ENCODE results near the gene ARNT2. TPM values are rescaled to one million over a fixed set of nuclear protein-coding genes. Genes with fewer than 3 reads are reported as not detected.

ARNT2 gene
- total RNA-seq, 2 experiments from 2014 or later = not detected

GRCh38 chr15:80565398-80565797, 161.2 kb downstream of the ARNT2 start:
- no peak overlapping the region for H3K27ac ChIP-seq (ENCODE audit: low read depth, low read length, poor library complexity, severe bottlenecking)
- TF ChIP-seq EZH2phosphoT487 (IDR thresholded peaks at IDR 0.05; ENCODE audit: borderline replicate concordance, low read depth, low read length) (no peak), CTCF (conservative IDR thresholded peaks at IDR 0.05; ENCODE audit: low read length) (no peak)

GRCh38 chr15:80565988-80566387, 161.8 kb downstream of the ARNT2 start:
- BruUV-seq (replicated peaks) = no TSS peak
- POLR2A ChIA-PET = interaction anchor here (0.6 kb wide), 1 partner anchor 8 kb away, joined by 4 read pairs; no protein-coding TSS in a partner anchor
- Histone ChIP-seq H3K9me2 (ENCODE audit: insufficient read depth, low read length) (no peaks in the 10 kb centered on the region), H3K79me2 (ENCODE audit: insufficient read depth, low read depth, low read length) (no peaks in the 10 kb centered on the region), H3K4me2 (ENCODE audit: low read length) (no peak overlapping the region), H3K9me3 (ENCODE audit: low read length) (no peaks in the 10 kb centered on the region), H3K27ac (ENCODE audit: low read depth, low read length, poor library complexity, severe bottlenecking) (no peak overlapping the region), H4K20me1 (ENCODE audit: insufficient read depth, low read length) (no peaks in the 10 kb centered on the region), H3K4me1 (ENCODE audit: insufficient read depth, low read length, poor library complexity, severe bottlenecking) (no peaks in the 10 kb centered on the region), H2AFZ (ENCODE audit: low read length) (no peak overlapping the region), H3K36me3 (ENCODE audit: insufficient read depth, low read length) (no peaks in the 10 kb centered on the region), H3K4me3 (ENCODE audit: low read depth, low read length, poor library complexity, severe bottlenecking) (no peak overlapping the region)
- no peak for DNase-seq (ENCODE audit: low spot score)
- intact Hi-C loops (cut with micrococcal nuclease; ENCODE audit: unreplicated experiment) = loop anchor here (5.0 to 10.0 kb wide), 2 partner anchors 209 to 406 kb away; partner anchors contain the start of gene CEMIP
- TF ChIP-seq CTCF (conservative IDR thresholded peaks at IDR 0.05; ENCODE audit: low read length) = no peak
- no peak for TF ChIP-seq EZH2phosphoT487 (IDR thresholded peaks at IDR 0.05; ENCODE audit: borderline replicate concordance, low read depth, low read length)
- CTCF ChIA-PET (ENCODE audit: unreplicated experiment) = no interaction called here

More at GRCh38 chr15:80565398-80565797, 161.2 kb downstream of the ARNT2 start:
- no peak overlapping the region for H3K4me3 ChIP-seq (ENCODE audit: low read depth, low read length, poor library complexity, severe bottlenecking)
- H2AFZ ChIP-seq (ENCODE audit: low read length) = no peak overlapping the region
- H3K4me1 ChIP-seq (ENCODE audit: insufficient read depth, low read length, poor library complexity, severe bottlenecking) = no peaks in the 10 kb centered on the region
- intact Hi-C loops (cut with micrococcal nuclease; ENCODE audit: unreplicated experiment) = loop anchor here (5.0 to 10.0 kb wide), 2 partner anchors 209 to 407 kb away; partner anchors contain the start of gene CEMIP
- no TSS peak for BruUV-seq (replicated peaks)
- no peaks in the 10 kb centered on the region for H4K20me1 ChIP-seq (ENCODE audit: insufficient read depth, low read length)
- no peaks in the 10 kb centered on the region for H3K9me3 ChIP-seq (ENCODE audit: low read length)
- H3K4me2 ChIP-seq (ENCODE audit: low read length) = no peak overlapping the region
- DNase-seq (ENCODE audit: low spot score) = no peak
- ChIA-PET POLR2A (no interaction called here), CTCF (ENCODE audit: unreplicated experiment) (no interaction called here)
- H3K79me2 ChIP-seq (ENCODE audit: insufficient read depth, low read depth, low read length) = no peaks in the 10 kb centered on the region
- H3K36me3 ChIP-seq (ENCODE audit: insufficient read depth, low read length) = no peaks in the 10 kb centered on the region
- no peaks in the 10 kb centered on the region for H3K9me2 ChIP-seq (ENCODE audit: insufficient read depth, low read length)

- CTCF ChIA-PET (ENCODE audit: unreplicated experiment) = no interaction called here
- no TSS peak for BruUV-seq (replicated peaks)
Observed at GRCh38 chr15:80567721-80568157, 163.6 kb downstream of the ARNT2 start.

More at GRCh38 chr15:80567721-80568157, 163.6 kb downstream of the ARNT2 start:
- no peaks in the 10 kb centered on the region for H3K36me3 ChIP-seq (ENCODE audit: insufficient read depth, low read length)
- no peaks in the 10 kb centered on the region for H4K20me1 ChIP-seq (ENCODE audit: insufficient read depth, low read length)
- intact Hi-C loops (cut with micrococcal nuclease; ENCODE audit: unreplicated experiment) = loop anchor here (5.0 to 10.0 kb wide), 2 partner anchors 207 to 405 kb away; partner anchors contain the start of gene CEMIP
- TF ChIP-seq CTCF (conservative IDR thresholded peaks at IDR 0.05; ENCODE audit: low read length) = peak; percentile 74
- no peak for TF ChIP-seq EZH2phosphoT487 (IDR thresholded peaks at IDR 0.05; ENCODE audit: borderline replicate concordance, low read depth, low read length)
- H3K79me2 ChIP-seq (ENCODE audit: insufficient read depth, low read depth, low read length) = no peaks in the 10 kb centered on the region
- POLR2A ChIA-PET = interaction anchor here (0.5 to 0.6 kb wide), 2 partner anchors 1228 to 1371 kb away, joined by 3 read pairs; no protein-coding TSS in a partner anchor
- H3K4me1 ChIP-seq (ENCODE audit: insufficient read depth, low read length, poor library complexity, severe bottlenecking) = no peaks in the 10 kb centered on the region
- DNase-seq (ENCODE audit: low spot score) = peak; percentile 38
- no peak overlapping the region for H3K4me3 ChIP-seq (ENCODE audit: low read depth, low read length, poor library complexity, severe bottlenecking)
- H3K27ac ChIP-seq (ENCODE audit: low read depth, low read length, poor library complexity, severe bottlenecking) = no peak overlapping the region
- H3K9me2 ChIP-seq (ENCODE audit: insufficient read depth, low read length) = no peaks in the 10 kb centered on the region
- H3K4me2 ChIP-seq (ENCODE audit: low read length) = no peak overlapping the region
- no peaks in the 10 kb centered on the region for H3K9me3 ChIP-seq (ENCODE audit: low read length)
- no peak overlapping the region for H2AFZ ChIP-seq (ENCODE audit: low read length)

Data from OCI-LY7 (cell line).